ENCODE data around the gene IFITM5.

IFITM5 gene

DNA sequence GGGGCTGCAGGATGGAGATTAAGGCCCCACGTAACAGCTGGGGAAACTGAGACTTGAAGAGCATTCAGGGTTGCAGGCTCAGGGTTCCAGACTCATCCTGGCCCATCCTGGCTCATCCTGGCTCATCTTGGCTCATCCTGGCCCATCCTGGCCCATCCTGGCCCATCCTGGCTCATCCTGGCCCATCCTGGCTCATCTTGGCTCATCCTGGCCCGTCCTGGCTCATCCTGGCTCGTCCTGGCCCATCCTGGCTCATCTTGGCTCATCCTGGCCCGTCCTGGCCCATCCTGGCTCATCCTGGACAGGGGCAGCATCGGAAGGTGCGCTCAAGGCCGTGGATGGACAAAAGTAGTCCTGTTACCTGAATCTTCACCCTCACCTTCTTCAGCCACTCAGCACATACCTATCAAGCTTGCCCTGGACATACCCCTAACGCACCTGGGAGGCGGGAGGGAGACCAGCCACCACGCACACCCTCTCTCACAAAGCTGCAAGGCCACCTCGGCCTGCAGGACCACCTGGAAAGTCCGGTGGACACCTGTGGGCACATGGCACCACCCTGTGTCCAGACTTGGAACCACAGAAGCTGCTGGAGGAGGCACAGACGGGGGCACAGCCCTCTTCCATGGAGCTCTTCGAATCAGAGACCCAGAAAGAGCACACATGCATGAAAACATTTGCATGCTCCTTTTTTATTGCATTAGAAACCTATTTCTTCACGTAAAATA, 41.4 kb downstream of the IFITM5 start:
- DNase-seq, result no peak

DNA sequence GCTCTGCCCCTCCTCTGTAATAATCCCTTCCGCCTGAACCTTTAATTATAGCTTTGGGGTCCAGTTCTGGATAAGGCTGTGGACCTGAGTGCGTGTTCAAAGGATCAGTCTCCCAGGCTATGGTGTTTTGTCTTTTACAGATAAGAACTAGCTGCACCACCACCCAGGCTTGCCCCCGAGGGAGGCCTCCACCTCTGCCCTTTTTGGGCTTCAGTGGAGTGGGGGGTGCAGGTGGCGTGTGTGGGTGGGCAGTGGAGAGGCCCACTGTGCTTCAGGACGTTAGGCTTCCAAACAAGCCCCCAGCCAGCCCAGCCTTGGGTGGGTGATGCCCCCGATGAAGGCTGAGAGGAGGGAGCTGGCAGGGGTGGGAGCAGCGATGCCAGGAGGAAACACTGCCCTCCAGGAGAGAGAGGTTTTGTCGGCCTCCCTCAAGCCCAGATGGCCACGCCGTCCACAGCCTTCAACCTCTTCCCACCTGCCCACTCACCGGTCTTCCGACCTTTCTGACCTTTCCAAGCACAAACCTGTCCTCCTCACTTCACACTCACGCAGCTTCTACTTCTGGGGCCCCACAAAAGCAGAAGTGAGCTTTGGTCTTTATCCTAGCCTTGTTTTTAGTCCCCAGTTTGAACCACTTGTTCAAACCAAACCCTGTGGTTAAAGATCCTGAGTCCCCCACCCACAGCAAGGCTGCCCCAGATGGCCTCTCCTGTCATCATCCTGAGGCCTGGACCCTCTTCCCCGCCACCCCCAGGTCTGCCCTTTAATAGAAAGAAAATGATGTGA, 42.2 kb downstream of the IFITM5 start:
- DNase-seq, result no peak

DNA sequence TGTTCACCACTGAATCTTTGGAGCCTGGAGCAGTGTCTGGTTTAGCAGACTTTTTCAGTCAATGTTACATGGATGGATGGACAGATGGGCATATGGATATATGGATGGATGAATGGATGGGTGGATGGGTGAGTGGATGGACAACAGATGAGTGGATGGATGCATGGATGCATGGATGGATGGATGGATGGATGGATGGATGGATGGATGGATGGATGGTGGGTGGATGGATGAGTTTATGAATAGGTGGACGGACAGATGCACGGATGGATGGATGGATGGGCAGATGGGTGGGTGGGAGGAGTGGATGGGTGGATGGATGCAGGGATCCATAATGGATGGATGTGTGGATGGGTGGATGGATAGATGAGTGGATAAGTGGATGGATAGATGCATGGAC, 43.5 kb downstream of the IFITM5 start:
- no peak for DNase-seq

GRCh38 chr11:255176-255575, 44.1 kb downstream of the IFITM5 start:
- no peak for DNase-seq

- no peak for DNase-seq
Measured at GRCh38 chr11:253886-254270, 45.4 kb downstream of the IFITM5 start.

DNA sequence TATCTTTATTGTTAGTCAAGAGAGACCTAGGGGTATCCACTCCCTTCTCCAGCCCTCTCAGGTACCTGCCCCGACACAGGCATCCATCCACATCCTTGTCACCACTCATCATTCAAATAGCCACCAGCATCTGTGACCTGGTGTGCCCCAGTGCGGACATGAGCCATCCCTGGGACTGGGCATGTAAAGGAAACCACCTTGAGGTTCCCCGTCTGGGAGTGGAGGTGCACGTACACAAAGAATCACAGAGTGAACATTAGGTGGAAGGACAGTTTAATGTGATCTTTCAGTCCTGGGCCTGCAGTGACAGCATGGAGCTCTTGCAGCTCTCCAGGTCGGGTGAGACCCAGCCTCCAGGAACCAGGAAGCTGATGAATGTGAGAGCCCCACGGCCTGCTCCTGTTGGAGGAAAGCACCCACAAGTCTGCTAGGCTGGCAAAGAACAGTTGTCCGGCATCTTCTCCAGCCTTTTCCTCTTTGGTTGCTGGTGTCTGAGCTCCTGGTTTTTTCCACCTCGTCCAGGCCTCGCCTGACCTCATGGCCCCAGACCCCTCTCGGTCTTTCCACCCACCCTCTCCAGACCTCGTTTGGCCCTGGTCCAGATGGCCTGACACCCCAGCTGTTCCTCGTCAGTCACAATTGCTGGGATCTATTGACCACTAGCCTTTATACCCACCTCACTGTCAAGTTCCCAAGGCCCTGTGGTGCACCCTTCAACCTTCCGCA, 46.0 kb downstream of the IFITM5 start:
- DNase-seq, result no peak

DNA sequence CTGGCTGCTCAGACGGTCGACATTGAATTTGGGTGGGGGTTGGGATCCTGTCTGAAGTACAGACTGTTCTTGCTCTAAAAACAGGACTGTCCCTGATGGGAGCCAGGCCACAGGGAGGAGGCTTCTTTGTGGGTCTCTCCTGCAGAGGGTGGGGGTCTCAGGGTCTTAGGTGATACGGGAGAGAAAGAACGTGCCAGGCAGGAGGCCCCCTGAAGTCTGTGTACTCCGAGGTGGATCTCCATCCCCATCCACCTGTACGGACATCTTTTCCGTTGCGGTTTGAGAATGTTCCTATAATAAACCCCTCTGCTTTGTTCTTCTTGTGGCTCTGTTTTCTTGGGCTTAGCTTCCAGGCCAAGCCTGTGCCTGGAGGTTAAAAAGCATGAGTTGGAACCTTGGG, 46.7 kb downstream of the IFITM5 start:
- no peak for DNase-seq

DNA sequence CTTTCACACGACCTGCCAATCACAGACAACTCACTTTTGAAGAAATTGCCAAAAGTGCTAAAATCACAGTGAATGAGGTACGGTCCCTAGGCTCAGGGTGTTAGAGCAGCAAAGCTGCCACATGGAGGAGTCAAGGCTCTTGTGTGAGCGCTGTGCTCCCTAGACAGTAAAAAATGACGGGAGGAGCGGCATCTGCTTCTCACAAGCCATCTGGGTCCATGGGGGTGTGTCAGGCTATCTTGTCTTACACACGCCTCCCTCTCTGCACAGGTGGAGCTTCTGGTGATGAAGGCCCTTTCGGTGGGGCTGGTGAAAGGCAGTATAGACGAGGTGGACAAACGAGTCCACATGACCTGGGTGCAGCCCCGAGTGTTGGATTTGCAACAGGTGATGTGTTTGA, 47.8 kb downstream of the IFITM5 start:
- DNase-seq, result no peak

DNA sequence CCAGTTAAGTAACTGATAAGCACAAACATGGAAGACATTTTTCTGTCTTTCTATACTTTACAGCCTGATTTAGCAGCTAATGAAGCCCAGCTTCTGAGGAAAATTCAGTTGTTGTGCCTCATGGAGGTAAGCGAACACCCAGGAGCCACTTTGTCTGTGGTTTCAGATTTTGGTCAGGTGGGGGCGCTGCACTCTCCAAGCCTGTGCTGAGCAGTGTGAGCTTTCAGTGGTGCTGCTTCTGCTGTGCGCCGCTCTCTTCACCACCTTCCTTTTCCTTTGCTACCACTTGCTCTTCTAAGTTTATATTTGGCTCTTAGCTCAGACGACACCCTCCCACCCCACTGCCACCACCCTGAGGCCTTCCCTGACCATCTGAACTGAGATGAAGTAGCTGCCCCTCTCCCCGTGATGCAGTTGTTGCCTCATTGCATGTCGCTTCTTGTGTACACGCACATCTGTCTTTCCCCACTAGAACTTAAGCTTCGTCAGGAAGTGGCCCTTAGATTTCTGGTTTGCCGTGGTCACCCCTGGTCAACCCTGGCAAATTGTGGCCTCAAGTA, 48.5 kb downstream of the IFITM5 start:
- no peak for DNase-seq

DNA sequence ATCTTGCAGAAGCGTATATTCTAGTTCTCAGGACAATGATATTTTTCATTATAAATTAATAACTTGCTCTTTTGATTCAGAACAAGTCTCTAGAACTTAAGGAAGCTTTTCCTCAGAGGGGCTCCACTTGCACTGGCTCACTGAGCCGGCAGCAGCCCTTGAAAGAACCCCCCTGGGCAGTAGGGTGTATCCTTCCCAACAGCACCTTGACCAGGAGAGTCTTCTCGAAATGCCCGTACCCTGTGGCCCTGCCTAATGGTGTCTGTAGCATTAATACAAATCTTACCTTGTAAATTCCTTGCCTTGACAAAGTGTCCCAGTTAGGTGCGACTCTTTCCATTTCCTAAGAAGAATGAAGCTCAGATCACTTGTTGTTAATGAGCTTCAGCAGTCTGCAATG, 49.1 kb downstream of the IFITM5 start:
- DNase-seq, result no peak

DNA sequence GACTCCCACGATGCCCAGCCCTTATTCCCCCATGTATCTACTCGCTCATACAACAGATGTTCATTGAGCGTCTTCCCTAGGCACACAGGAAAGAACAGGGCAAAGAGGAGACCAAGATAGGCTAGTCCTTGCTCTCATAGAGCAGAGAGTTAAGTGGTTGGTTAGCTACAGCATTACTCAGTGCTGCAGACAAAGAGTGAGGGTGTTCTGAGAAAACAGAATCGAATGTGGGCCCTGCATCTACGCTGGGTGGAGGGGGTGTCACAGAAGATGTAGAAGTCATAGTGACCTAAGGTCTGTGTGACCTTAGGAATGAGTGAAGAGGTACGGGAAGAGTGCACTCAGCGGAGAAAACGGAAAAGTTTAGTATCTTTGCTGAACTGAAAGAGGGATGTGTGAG, 50.3 kb downstream of the IFITM5 start:
- DNase-seq, result no peak

All from NCI-H446 (cell line).